Loucy (cell line): ENCODE measurements around the gene FSHB.

Source experiments
- H2AFZ ChIP-seq: fragments of 200-600 bp; sonication (generic); 2 replicates; pipeline ENCODE4 v1.6.0; 2016; ENCODE audit warnings: antibody characterized with exemption, mild to moderate bottlenecking, low read length, moderate library complexity
- H3F3A ChIP-seq: fragments of 200-600 bp; 2 replicates; pipeline ENCODE4 v1.6.0; 2016; ENCODE audit warnings: antibody characterized with exemption, low read depth, mild to moderate bottlenecking
- H3K27me3 ChIP-seq: fragments of 200-600 bp; sonication (generic); 2 replicates; pipeline ENCODE4 v1.6.1; 2014; ENCODE audit warnings: low read length, mild to moderate bottlenecking; ENCODE audit not compliant: insufficient read depth, poor library complexity, severe bottlenecking
- H3K36me3 ChIP-seq: fragments of 200-600 bp; sonication (generic); 2 replicates; pipeline ENCODE4 v1.6.1; 2016; ENCODE audit warnings: low read length; ENCODE audit not compliant: insufficient read depth
- H3K4me1 ChIP-seq: fragments of 200-600 bp; sonication (generic); 2 replicates; pipeline ENCODE4 v1.5.1; 2014; ENCODE audit warnings: low read length, mild to moderate bottlenecking; ENCODE audit not compliant: insufficient read depth, poor library complexity, severe bottlenecking
- H3K4me2 ChIP-seq: fragments of 200-600 bp; sonication (generic); 2 replicates; pipeline ENCODE4 v1.6.0; 2014; ENCODE audit warnings: antibody characterized with exemption, low read length, low read depth, mild to moderate bottlenecking; ENCODE audit not compliant: poor library complexity, severe bottlenecking
- H3K4me3 ChIP-seq: fragments of 200-600 bp; sonication (generic); 2 replicates; pipeline ENCODE4 v1.5.1; 2014; ENCODE audit warnings: low read length, mild to moderate bottlenecking, mixed read lengths; ENCODE audit not compliant: poor library complexity, severe bottlenecking
- H3K79me2 ChIP-seq: fragments of 200-600 bp; sonication (generic); 2 replicates; pipeline ENCODE4 v1.6.1; 2014; ENCODE audit warnings: low read length; ENCODE audit not compliant: insufficient read depth
- H3K9ac ChIP-seq: fragments of 200-600 bp; sonication (generic); 2 replicates; pipeline ENCODE4 v1.6.0; 2014; ENCODE audit warnings: mild to moderate bottlenecking, low read depth, low read length, moderate library complexity; ENCODE audit not compliant: poor library complexity, severe bottlenecking
- H3K9me2 ChIP-seq: fragments of 200-600 bp; sonication (generic); replicated peaks from 2 replicates; pipeline ENCODE4 v1.6.1; 2016; ENCODE audit warnings: low read depth, low read length, mixed read lengths
- H3K9me3 ChIP-seq: fragments of 200-600 bp; sonication (generic); 2 replicates; pipeline ENCODE4 v1.6.1; 2014; ENCODE audit warnings: mild to moderate bottlenecking, antibody characterized with exemption, low read length, low read depth; ENCODE audit not compliant: insufficient read depth
- H4K20me1 ChIP-seq: fragments of 200-600 bp; sonication (generic); 2 replicates; pipeline ENCODE4 v1.6.0; 2014; ENCODE audit warnings: antibody characterized with exemption, low read length, mild to moderate bottlenecking; ENCODE audit not compliant: insufficient read depth, poor library complexity, severe bottlenecking
- EZH2phosphoT487 ChIP-seq: fragments of 200-600 bp; IDR thresholded peaks from 2 replicates; pipeline ENCODE4 v1.6.1; 2018; ENCODE audit warnings: antibody characterized with exemption, mild to moderate bottlenecking, moderate library complexity, borderline replicate concordance
- TF ChIP-seq, protein P1 (sequence below): fragments of 200-600 bp; sonication (generic); conservative IDR thresholded peaks from 2 replicates; pipeline ENCODE4 v1.5.1; 2014; ENCODE audit warnings: mild to moderate bottlenecking, antibody characterized with exemption, low read length

FSHB gene

DNA sequence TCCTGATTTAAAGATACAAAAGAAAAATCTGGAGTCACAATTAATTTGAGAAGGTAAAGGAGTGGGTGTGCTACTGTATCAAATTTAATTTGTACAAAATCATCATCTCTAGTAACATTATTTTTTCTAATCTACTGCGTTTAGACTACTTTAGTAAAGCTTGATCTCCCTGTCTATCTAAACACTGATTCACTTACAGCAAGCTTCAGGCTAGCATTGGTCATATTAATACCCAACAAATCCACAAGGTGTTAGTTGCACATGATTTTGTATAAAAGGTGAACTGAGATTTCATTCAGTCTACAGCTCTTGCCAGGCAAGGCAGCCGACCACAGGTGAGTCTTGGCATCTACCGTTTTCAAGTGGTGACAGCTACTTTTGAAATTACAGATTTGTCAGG lies at the start of gene FSHB:
Gene FSHB (plus strand): TSS at position 301 of the 400 bp plus-strand sequence. CDS start 889 bp downstream, outside the sequence.
- H4K20me1 ChIP-seq, result no peaks in the 10 kb centered on the region
- H3K4me2 ChIP-seq, result no peak within 1 kb of the TSS
- H3F3A ChIP-seq, result no peaks in the 10 kb centered on the region
- no peak for TF ChIP-seq EZH2phosphoT487
- TF ChIP-seq, protein P1, sequence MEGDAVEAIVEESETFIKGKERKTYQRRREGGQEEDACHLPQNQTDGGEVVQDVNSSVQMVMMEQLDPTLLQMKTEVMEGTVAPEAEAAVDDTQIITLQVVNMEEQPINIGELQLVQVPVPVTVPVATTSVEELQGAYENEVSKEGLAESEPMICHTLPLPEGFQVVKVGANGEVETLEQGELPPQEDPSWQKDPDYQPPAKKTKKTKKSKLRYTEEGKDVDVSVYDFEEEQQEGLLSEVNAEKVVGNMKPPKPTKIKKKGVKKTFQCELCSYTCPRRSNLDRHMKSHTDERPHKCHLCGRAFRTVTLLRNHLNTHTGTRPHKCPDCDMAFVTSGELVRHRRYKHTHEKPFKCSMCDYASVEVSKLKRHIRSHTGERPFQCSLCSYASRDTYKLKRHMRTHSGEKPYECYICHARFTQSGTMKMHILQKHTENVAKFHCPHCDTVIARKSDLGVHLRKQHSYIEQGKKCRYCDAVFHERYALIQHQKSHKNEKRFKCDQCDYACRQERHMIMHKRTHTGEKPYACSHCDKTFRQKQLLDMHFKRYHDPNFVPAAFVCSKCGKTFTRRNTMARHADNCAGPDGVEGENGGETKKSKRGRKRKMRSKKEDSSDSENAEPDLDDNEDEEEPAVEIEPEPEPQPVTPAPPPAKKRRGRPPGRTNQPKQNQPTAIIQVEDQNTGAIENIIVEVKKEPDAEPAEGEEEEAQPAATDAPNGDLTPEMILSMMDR, result no peak
- H3K4me3 ChIP-seq, result no peak within 1 kb of the TSS
- no peaks in the 10 kb centered on the region for H3K79me2 ChIP-seq
- no peak within 1 kb of the TSS for H3K9ac ChIP-seq
- no peak within 1 kb of the TSS for H2AFZ ChIP-seq
- H3K9me2 ChIP-seq, result no peaks in the 10 kb centered on the region
- H3K4me1 ChIP-seq, result no peaks in the 10 kb centered on the region
- H3K36me3 ChIP-seq, result no peaks in the 10 kb centered on the region
- H3K9me3 ChIP-seq, result no peaks in the 10 kb centered on the region
- no peaks in the 10 kb centered on the region for H3K27me3 ChIP-seq

DNA sequence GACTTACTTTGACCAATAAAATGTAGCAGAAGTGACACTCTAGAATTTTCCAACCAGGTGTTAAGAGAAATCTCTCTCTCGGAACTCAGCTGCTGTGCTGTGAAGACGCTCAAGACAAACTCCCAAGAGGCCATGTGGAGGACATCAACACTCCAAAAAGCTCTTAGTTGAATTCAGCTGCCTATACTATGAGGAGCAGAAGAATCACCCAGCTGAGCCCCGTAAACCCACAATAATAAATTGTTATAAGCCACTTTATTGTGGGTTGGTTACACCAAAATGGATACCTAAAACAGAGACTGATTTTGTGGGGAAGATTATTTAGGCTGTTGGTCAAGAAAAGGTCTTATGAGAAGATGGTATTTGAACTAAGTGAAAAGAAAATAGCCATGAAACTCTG lies 44.1 kb upstream of the FSHB start:
- Histone ChIP-seq H3K4me2 (no peak overlapping the region), H4K20me1 (no peaks in the 10 kb centered on the region), H3K4me1 (no peaks in the 10 kb centered on the region), H3F3A (no peaks in the 10 kb centered on the region), H3K36me3 (no peaks in the 10 kb centered on the region), H3K9ac (no peak overlapping the region), H3K9me3 (no peaks in the 10 kb centered on the region), H2AFZ (no peak overlapping the region), H3K9me2 (no peaks in the 10 kb centered on the region), H3K4me3 (no peak overlapping the region), H3K27me3 (no peaks in the 10 kb centered on the region), H3K79me2 (no peaks in the 10 kb centered on the region)
- TF ChIP-seq EZH2phosphoT487, result no peak
- TF ChIP-seq, protein P1, result no peak

DNA sequence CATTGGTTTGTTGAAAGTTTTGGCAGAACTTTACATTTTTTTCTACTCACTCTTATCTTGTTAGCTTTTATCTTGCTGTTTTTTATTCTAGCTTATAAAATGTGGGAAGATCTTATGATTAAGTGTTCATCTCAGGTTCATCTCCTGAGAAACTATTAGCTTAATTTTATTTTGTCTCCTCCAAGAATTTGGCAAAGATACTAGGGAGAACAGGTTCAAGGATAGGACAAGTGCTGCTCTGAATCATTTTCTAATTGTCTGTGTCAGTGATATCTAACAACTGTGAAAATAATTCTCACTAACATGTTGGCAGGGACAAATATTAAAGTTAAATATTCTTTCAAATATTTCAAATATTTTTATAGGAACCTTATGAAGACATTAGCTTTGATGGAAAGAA lies 38.2 kb upstream of the FSHB start:
- H4K20me1 ChIP-seq, result no peaks in the 10 kb centered on the region
- H3K27me3 ChIP-seq, result no peaks in the 10 kb centered on the region
- TF ChIP-seq EZH2phosphoT487, result no peak
- TF ChIP-seq, protein P1, result no peak
- H3K9me2 ChIP-seq, result no peaks in the 10 kb centered on the region
- H3K36me3 ChIP-seq, result no peaks in the 10 kb centered on the region
- no peak overlapping the region for H2AFZ ChIP-seq
- H3K9ac ChIP-seq, result no peak overlapping the region
- no peaks in the 10 kb centered on the region for H3K9me3 ChIP-seq
- H3K4me1 ChIP-seq, result no peaks in the 10 kb centered on the region
- no peak overlapping the region for H3K4me3 ChIP-seq
- no peaks in the 10 kb centered on the region for H3F3A ChIP-seq
- no peaks in the 10 kb centered on the region for H3K79me2 ChIP-seq
- H3K4me2 ChIP-seq, result no peak overlapping the region
